ENCODE data around the gene CUEDC1.

Gene CUEDC1

DNA sequence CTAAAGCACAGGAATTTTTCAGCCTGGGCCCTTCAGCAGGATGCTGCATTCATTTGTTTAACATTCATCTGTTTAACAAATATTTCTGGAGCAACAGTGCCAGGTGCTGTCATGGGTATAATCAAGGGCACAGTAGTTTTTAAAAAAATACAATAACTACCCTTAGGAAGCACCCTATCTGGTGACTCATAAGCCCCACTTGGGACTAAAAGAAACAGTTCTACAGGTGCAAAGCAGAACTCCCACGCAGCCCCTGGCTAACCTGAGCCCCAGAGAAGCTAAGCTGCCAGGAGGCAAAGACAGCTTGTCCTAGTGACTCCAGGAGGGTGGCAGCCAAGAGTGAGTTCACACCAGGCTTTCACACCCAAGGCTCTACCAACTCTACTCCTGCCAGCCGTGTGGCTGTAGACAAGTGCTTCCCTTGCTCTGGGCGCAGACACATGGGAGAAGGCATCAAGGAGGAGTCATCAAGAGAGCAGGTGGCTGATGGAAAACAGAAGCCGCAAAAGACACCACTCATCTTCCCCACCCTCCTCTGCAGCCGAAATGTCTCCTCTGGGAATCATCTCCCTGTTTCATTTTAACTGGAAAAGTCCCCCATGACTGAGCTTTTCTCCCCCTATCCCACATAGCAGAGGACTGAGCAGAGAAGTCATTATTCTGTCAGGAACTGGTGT lies 14.4 kb downstream of the CUEDC1 start:
- TF ChIP-seq, protein P1, sequence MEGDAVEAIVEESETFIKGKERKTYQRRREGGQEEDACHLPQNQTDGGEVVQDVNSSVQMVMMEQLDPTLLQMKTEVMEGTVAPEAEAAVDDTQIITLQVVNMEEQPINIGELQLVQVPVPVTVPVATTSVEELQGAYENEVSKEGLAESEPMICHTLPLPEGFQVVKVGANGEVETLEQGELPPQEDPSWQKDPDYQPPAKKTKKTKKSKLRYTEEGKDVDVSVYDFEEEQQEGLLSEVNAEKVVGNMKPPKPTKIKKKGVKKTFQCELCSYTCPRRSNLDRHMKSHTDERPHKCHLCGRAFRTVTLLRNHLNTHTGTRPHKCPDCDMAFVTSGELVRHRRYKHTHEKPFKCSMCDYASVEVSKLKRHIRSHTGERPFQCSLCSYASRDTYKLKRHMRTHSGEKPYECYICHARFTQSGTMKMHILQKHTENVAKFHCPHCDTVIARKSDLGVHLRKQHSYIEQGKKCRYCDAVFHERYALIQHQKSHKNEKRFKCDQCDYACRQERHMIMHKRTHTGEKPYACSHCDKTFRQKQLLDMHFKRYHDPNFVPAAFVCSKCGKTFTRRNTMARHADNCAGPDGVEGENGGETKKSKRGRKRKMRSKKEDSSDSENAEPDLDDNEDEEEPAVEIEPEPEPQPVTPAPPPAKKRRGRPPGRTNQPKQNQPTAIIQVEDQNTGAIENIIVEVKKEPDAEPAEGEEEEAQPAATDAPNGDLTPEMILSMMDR (IDR thresholded peaks at IDR 0.05) = no peak
- Mint-ChIP-seq H3K36me3 (ENCODE audit: low read depth) (no peaks in the 10 kb centered on the region), H3K4me3 (no peak overlapping the region), H3K27me3 (ENCODE audit: low read depth, poor library complexity) (peaks cover 26% of the 10 kb centered on the region), H3K27ac (peak overlapping the region; percentile 61), H3K9me3 (no peaks in the 10 kb centered on the region), H3K4me1 (peaks cover 75% of the 10 kb centered on the region)
- no peak for DNase-seq

DNA sequence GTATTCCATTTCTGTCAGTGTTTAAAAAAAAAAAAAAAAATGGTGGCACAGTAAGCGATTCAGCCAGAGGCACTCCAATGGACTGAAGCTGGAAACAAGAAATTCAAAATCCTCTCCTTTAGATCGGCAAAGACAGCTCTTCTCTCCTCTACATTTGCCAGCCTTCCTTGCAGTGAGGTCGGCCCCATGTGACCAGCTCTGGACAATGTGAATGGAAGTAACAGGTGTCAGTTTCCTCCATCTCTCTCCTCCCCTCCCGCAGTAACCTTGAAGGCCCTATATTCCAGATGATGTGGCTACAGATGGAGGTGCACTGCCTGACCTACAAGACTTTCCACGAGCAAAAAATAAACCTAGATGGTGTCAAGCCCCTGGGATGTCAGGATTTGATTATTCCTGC lies 15.0 kb downstream of the CUEDC1 start:
- H3K27ac Mint-ChIP-seq = no peak overlapping the region
- H3K4me3 Mint-ChIP-seq = no peak overlapping the region
- H3K27me3 Mint-ChIP-seq (ENCODE audit: low read depth, poor library complexity) = peaks cover 26% of the 10 kb centered on the region
- DNase-seq = no peak
- TF ChIP-seq, protein P1 (IDR thresholded peaks at IDR 0.05) = no peak
- peaks cover 75% of the 10 kb centered on the region for H3K4me1 Mint-ChIP-seq
- H3K36me3 Mint-ChIP-seq (ENCODE audit: low read depth) = no peaks in the 10 kb centered on the region
- H3K9me3 Mint-ChIP-seq = no peaks in the 10 kb centered on the region

DNA sequence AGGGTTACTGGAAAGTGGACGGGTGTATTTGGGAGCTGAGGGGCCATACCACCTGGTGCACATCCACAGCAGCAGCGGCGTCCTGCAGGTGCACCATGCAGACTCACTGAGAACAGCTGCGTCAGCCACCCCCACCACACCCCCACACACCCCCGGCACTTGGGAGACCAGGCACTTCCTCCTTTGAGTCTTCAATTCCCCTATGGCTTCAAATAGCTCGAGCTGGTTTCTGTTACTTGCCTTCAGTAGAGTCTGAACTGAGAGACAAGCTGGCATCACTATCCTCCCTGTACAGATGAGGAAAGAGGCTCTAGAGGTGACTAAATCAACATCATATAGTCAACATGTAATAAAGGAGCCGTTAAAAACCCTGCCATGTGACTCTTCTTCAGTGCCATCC lies 15.4 kb downstream of the CUEDC1 start:
- H3K9me3 Mint-ChIP-seq = no peaks in the 10 kb centered on the region
- H3K4me3 Mint-ChIP-seq = no peak overlapping the region

DNA sequence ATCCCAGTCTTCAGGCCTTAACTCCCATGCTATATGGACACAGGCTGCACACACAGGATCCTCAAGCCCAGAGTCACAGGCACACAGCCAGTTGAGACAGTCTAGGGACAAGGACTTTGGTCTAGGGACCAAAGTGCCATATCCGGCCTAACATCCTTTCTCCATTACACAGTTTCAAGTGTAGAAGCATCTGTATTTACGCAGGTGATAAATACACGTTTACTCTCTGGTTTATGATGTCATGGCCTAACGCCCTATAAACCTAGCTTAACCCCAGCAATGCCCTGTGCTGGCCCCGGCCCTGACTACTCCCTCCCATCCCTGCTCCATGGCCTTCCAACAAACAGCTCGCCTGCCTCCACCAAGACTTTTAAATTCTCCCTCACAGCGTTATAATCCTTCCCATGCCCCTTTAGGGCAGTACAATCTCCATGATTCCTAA lies 17.1 kb downstream of the CUEDC1 start:
- peaks cover 22% of the 10 kb centered on the region for H3K27me3 Mint-ChIP-seq (ENCODE audit: low read depth, poor library complexity)

More for the DNA sequence above, 15.4 kb downstream of the CUEDC1 start:
- Mint-ChIP-seq H3K4me1 (peaks cover 75% of the 10 kb centered on the region), H3K36me3 (ENCODE audit: low read depth) (no peaks in the 10 kb centered on the region), H3K27me3 (ENCODE audit: low read depth, poor library complexity) (peaks cover 26% of the 10 kb centered on the region), H3K27ac (no peak overlapping the region)
- TF ChIP-seq, protein P1 (IDR thresholded peaks at IDR 0.05) = no peak
- no peak for DNase-seq

GRCh38 chr17:57937492-57937891 lies 17.7 kb downstream of the CUEDC1 start:
- no peaks in the 10 kb centered on the region for H3K36me3 Mint-ChIP-seq (ENCODE audit: low read depth)
- H3K27me3 Mint-ChIP-seq (ENCODE audit: low read depth, poor library complexity) = peaks cover 22% of the 10 kb centered on the region
- H3K9me3 Mint-ChIP-seq = no peaks in the 10 kb centered on the region
- H3K27ac Mint-ChIP-seq = no peak overlapping the region
- H3K4me1 Mint-ChIP-seq = peaks cover 72% of the 10 kb centered on the region
- DNase-seq = no peak
- TF ChIP-seq, protein P1 (IDR thresholded peaks at IDR 0.05) = no peak
- no peak overlapping the region for H3K4me3 Mint-ChIP-seq

More for the DNA sequence above, 17.1 kb downstream of the CUEDC1 start:
- no peak for DNase-seq
- Mint-ChIP-seq H3K4me3 (no peak overlapping the region), H3K9me3 (no peaks in the 10 kb centered on the region), H3K27ac (peak overlapping the region; percentile 79), H3K36me3 (ENCODE audit: low read depth) (no peaks in the 10 kb centered on the region), H3K4me1 (peaks cover 72% of the 10 kb centered on the region)
- TF ChIP-seq, protein P1 (IDR thresholded peaks at IDR 0.05) = no peak
